ENCODE results near the gene ODAPH.
"Not testable (repeated sequence)": the region's sequence is repeated elsewhere in the genome, so short reads cannot be mapped to it uniquely, and the experiment has no call there.

Gene ODAPH

GRCh38 chr4:75555294-75556164, at the start of gene ODAPH:
TSS of gene ODAPH (plus strand) at chr4:75556066. CDS start at chr4:75556083, 17 bp downstream.
- peak in 1 of 4 experiments; percentile 10 for DNase-seq (ENCODE audit: low read depth in 4 of 4, low spot score in 1 of 4)

DNA sequence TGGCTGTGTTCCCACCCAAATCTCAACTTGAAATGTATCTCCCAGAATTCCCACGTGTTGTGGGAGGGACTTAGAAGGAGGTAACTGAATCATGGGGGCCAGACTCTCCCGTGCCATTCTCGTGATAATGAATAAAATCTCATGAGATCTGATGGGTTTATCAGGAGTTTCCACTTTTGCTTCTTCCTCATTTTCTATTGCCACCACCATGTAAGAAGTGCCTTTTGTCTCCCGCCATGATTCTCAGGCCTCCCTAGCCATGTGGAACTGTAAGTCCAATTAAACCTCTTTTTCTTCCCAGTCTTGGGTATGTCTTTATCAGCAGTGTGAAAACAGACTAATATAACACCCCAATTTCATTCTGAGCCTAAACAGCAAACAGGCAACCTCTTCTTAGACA, 46.3 kb upstream of the ODAPH start:
- DNase-seq (ENCODE audit: low read depth in 4 of 4, low spot score in 1 of 4), result not testable (repeated sequence)

DNA sequence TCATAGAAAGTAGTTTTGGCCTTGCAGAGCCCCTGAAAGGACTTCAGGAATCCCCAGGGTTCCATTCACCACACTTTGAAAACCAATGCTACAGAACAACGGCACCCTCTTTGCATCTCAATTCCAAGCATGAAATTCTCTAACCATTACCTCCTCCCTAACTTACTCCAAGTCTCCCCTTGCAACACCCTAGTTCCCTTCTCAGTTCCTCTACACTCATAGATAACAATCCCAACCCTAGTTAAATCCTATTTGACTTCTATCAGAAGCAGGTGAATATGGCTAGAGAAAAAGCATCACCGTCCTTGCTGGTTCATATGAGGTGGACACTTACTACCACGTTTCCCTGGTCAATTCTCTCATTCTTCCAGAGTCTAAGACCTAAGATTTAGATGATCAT, 44.0 kb upstream of the ODAPH start:
- no peak for DNase-seq (ENCODE audit: low read depth in 4 of 4, low spot score in 1 of 4)

DNA sequence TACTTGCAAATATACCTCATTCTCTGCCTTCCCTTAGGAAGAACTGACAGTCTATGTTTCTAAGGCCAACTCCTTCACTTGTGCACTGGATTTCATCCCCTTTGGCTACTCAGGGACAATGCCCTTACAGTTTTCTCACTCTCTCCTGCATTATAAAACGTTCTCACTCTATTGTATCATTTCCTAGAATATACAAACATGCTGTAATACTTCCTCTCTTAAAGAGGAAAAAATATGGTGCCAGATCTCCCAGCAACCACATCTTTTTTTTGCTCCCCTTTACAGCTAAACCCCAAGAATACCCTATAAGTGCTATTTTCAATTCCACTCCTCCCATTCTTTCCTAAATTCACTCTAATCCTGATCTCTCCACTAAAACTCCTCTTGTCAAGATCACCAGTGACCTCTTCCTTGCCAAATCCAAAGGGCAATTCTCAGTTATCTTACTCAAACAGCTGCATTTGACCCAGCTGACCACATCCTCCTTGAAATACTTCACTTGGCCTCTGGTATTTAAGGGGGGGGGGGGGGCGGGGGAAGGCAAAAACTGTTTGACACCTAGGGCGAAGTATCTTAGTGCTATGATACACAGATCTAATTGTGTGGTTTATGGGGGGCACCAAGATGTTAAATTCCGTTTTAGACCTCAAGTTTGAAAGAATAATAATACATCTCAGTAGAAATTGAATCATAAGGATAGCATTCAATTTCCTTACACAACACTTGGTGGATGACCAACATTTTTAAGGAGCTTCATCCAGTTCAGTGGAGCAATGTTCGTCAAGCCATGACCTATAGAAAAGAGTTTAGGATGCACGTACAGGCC, 43.3 kb upstream of the ODAPH start:
- no peak for DNase-seq (ENCODE audit: low read depth in 4 of 4, low spot score in 1 of 4)

DNA sequence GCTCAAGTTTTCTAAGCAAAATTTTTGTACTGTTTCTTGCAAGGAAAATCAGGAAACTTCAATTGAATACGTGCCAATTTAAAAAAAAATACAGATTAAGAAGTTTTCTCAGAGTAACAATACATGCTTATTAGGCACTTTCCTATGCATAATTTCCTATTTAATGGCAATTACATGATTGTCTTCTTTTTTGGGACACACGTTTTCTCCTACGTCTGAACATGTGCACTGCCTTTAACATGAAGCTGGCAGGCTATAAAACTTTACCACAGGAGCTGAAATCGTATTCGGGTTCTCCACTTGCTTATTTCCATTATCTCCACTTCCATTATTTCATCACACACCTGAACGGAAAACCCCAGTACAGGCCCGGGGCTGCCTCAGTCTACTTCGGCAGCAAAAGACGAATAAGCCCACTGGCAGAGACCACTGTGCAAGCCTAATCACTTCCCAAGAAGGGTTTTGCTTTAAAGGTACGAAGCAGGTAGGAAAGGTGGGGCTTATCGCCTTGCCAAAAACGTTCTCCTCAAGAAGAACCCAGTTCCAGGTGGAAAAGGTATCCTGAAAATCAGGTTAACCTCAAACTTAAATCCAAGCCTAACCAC, 42.2 kb upstream of the ODAPH start:
- DNase-seq (ENCODE audit: low read depth in 4 of 4, low spot score in 1 of 4), result no peak

GRCh38 chr4:75514131-75514948, 41.5 kb upstream of the ODAPH start, which contains the start of the genes RCHY1 and THAP6:
TSS of gene RCHY1 (minus strand) at chr4:75514403. CDS start at chr4:75514286, 117 bp downstream.
TSS of gene THAP6 (plus strand) at chr4:75514473. CDS start at chr4:75515453, 980 bp downstream.
- DNase-seq (ENCODE audit: low read depth in 4 of 4, low spot score in 1 of 4), result peak; percentile 76 to 90 (median 85)

DNA sequence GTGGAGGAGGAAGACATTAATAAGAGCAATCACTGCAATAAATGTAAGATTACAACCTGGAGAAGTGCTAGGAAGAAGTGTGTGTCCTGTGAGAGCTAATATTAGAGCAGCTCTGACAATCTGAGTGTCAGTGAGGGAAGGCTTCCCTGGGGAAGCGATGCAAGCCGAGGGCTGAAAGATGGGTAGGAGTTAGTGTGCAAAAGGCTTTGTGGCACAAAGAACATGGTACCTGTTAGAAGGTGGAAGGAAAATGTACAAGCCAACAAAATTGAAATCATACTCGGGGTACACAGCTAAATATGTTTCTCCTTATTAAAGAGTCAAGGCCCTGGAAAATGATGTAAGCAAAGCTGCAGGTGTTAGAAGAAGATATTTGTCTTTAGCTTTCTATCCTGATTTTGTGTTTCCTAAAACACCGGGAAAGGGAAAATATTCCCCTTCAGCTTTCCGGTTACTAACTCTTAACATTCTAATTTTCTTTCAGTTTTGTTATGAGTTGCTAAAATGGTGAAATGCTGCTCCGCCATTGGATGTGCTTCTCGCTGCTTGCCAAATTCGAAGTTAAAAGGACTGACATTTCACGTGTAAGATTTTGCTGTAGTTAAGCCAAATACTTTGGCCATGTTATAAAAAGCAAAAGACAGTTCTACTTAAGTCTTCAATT, 40.8 kb upstream of the ODAPH start:
- no peak for DNase-seq (ENCODE audit: low read depth in 4 of 4, low spot score in 1 of 4)

- no peak for DNase-seq (ENCODE audit: low read depth in 4 of 4, low spot score in 1 of 4)
Observed at GRCh38 chr4:75516144-75516543, 39.7 kb upstream of the ODAPH start.

- not testable (repeated sequence) for DNase-seq (ENCODE audit: low read depth in 4 of 4, low spot score in 1 of 4)
Observed at GRCh38 chr4:75519452-75519851, 36.4 kb upstream of the ODAPH start.

DNA sequence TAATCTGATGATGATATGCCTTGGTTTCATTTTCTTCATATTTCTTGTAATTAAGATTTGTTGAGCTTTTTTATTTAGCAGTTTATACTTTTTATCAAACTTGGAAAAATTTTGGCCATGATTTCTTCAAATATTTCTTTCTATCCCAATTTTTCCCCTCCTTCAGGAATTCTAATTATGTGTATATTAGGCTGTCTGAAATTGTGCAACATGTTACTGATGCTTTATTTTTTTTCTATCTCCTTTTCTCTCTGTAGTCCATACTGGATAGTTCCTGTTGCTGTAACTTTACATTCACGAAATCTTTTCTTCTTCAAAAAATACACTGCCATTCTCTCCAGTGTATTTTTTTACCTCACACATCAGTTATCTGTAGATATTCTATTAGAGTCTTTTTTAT, 30.8 kb upstream of the ODAPH start:
- DNase-seq (ENCODE audit: low read depth in 4 of 4, low spot score in 1 of 4), result no peak

DNA sequence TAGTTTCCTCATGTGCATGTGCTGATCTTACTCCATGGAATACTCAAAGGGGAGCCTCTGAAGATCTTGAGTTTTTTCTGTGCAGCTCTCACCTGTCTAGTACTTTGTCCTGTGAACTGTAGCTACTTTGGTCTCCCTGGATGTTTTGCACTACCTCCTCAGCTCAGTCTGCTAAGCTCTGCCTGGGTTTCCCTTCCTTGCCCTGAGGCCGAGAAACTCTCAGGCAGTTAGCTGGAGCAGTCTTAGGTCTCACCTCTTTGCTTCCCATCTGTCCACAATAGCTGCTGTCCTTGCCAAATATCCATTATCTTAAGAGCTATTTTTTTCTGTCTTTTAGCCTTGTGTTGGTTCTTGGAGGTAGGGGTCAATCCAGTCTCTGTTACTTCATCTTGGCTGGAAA, 30.0 kb upstream of the ODAPH start:
- DNase-seq (ENCODE audit: low read depth in 4 of 4, low spot score in 1 of 4), result no peak

- DNase-seq (ENCODE audit: low read depth in 4 of 4, low spot score in 1 of 4), result no peak
Observed at GRCh38 chr4:75527482-75527881, 28.4 kb upstream of the ODAPH start.

DNA sequence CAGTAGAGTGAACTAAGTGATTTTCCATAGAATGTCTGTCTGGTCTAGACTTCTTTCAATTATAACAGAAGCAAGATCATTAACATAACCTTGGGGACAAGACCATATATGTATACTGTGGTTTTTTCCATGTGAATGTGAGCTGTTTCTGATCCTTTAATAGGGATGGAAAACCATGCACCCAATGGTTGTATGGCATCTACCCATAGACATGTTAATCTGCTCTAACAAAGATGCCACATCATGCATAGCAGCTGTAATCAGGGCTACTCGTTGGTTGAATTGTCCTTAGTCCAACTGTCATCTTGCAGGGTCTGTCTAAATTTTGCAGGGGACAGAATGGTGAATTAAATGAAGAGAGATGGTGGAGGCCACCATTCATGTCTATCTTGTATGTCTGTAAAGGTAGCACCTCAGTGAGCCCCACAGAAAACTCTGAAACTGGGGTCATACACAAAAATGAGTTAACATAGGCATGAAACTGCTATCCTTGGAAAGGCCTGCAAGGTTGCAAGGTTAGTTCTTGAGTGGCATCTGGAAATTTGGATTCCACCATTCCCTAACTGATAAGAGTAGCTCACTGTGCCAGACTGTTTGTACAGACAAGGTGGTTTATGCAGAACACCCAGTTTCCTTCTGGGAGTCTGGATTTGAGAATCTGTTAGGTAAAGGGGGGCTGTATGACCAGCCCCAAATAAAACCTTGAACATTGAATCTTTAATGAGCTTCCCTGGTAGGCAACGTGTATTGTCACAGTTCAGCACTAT, 25.1 kb upstream of the ODAPH start:
- DNase-seq (ENCODE audit: low read depth in 4 of 4, low spot score in 1 of 4), result no peak

GRCh38 chr4:75531536-75532143, 24.2 kb upstream of the ODAPH start:
- not testable (repeated sequence) for DNase-seq (ENCODE audit: low read depth in 4 of 4, low spot score in 1 of 4)

- DNase-seq (ENCODE audit: low read depth in 4 of 4, low spot score in 1 of 4), result not testable (repeated sequence)
Observed at GRCh38 chr4:75533339-75533887, 22.5 kb upstream of the ODAPH start.

DNA sequence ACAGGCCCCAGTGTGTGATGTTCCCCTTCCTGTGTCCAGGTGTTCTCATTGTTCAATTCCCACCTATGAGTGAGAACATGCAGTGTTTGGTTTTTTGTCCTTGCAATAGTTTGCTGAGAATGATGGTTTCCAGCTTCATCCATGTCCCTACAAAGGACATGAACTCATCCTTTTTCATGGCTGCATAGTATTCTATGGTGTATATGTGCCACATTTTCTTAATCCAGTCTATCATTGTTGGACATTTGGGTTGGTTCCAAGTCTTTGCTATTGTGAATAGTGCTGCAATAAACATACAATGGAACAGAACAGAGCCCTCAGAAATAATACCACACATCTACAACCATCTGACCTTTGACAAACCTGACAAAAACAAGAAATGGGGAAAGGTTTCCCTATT, 21.9 kb upstream of the ODAPH start:
- not testable (repeated sequence) for DNase-seq (ENCODE audit: low read depth in 4 of 4, low spot score in 1 of 4)

- DNase-seq (ENCODE audit: low read depth in 4 of 4, low spot score in 1 of 4), result not testable (repeated sequence)
Observed at GRCh38 chr4:75537308-75537707, 18.6 kb upstream of the ODAPH start.

DNA sequence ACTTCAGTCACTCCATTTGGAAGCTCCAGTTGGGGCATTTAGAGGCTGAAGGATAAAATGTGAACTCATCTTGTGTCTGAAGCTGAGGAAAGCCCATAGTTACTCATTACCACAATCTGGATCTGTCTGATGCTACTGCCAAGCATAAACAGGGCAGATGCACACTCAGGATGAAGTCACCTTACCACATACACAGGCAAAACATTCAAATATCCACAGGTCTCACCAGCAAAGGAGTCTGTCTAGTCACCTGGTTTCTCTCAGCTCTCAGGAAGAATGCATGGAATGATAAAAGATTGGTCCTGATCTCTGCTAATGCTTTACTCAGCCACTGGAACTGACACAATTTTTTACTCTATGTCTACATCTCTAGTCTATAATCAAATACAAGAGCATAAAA, 13.0 kb upstream of the ODAPH start:
- no peak for DNase-seq (ENCODE audit: low read depth in 4 of 4, low spot score in 1 of 4)

GRCh38 chr4:75544220-75544619, 11.6 kb upstream of the ODAPH start:
- not testable (repeated sequence) for DNase-seq (ENCODE audit: low read depth in 4 of 4, low spot score in 1 of 4)

Data from stimulated activated CD4-positive, alpha-beta T cell treated with anti-CD3 and anti-CD28 coated beads, Interleukin-1b, Interleukin-23, amount 100 ng/mL, for 24 hours (primary cell).